Vein endothelial cell (primary cell): Measurements from ENCODE around the gene CLC. TPM values are rescaled to one million over a fixed set of nuclear protein-coding genes. Genes with fewer than 3 reads are reported as not detected.

ENCODE experiments used
- small RNA-seq: library from RNA; depleted of rRNA; stranded (forward); fragments of <200 nt; gene quantifications from one replicate; pipeline ENCODE3, GENCODE V24; 2012
- total RNA-seq: library from RNA; depleted of rRNA; stranded (reverse); fragments of >200 nt; gene quantifications from 2 replicates; pipeline ENCODE4 v1.2.3, GENCODE V29; 2012

CLC gene
- total RNA-seq, result not detected in 2 replicates

DNA sequence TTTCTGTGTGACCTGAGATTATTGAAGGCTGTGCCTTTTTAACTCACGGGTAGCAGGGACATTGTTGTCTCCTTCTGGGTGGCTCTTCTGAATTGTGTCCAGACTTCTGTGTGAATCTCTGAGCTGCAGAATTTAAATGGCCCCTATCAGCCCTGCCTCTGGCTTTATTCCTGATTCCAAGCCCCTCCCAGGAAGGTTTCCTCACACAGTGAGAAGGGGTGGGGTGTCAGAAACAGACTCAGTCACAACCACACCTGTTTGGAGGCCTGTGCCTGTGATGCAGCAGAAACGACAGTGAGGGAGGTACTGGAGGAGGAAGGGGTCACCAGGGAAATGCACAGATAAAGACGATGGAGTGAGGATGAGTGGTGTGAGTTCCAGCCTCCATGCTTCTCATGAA is at the start of gene CLC:
CLC (minus strand) TSS at position 139 of the 400 bp plus-strand sequence; CDS start at position 62, 77 bp downstream.

DNA sequence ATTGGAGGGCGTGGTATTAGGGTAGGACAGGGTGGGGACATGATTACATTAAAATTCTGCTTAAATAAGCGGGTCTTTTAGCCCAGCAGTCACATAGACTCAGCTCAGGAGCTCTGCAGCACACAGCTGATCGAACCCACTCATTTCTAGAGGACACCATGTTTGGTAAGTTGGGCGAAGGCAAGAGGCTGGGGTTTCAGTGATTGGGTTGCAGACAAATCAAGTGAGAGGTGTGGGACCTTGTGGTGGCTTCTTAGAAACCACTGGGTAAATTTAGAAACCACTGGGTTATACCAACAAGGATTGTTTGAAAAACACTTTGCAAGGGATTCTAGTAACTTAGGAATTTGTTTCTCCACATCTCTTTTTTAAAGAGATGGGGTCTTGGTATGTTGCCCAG is 40.9 kb upstream of the CLC start, which contains the start of gene LEUTX:
LEUTX (plus strand) TSS at position 92 of the 400 bp plus-strand sequence; CDS start at position 159, 67 bp downstream.

DNA sequence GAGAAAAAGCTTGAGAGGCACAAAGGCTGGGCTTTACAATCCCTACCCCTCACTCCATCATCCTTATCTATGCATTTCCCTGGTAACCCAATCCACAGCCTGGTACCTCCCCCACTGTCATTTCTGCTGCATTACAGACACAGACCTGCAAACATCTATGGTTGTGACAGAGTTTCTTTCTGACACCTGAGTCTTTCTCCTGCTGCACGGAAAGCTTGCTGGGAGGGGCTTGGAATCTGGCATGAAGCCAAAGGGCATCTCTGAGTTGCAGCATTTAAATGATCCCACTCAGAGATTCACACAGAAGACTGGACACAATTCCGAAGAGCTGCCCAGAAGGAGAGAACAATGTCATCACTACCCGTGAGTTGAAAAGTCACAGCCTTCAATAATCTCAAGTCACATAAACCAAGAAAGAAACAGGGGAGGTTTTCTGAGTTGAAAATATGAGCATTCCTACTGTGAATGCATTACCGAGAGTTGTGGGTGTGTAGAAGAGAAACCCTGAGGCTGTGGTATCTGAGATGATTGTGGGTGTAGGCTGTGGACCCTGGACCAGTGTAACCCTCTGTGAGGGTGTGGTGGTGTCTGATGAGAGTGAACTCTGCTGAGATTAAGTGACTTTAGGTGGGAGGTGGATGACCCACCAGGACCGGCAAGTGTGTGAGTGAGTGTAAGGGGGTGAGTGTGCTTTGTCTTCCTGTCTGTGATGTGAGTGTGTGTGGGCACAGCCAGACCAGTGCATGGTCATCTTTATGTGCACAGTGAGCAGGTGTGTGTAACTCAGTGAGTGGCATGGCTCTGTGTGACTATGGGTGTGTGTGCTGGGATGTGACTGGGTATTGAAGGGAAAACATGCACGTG is 33.4 kb downstream of the CLC start, which contains the start of gene LGALS14:
LGALS14 (plus strand) TSS at position 301 of the 864 bp plus-strand sequence; CDS start at position 349, 48 bp downstream.

Small RNA genes lying within 50 kb of the gene (small RNA-seq; reads per million reads assigned to genes)
- not detected for gene RPS29P27

Other genes starting within 250 kb of the CLC start
- 0.29 and 0.65 TPM in 2 replicates for gene DLL3, start 239.1 kb downstream of the CLC start, total RNA-seq
- gene SELENOV, start 222.9 kb downstream of the CLC start, total RNA-seq, result not detected in 2 replicates
- 2.0 and 4.6 TPM in 2 replicates for gene EID2B, start 205.2 kb downstream of the CLC start, total RNA-seq
- gene EID2, start 197.9 kb downstream of the CLC start, total RNA-seq, result 9.6 and 11.8 TPM in 2 replicates
- not detected in 2 replicates for gene LGALS13, start 135.5 kb downstream of the CLC start, total RNA-seq
- gene LGALS16, start 82.1 kb downstream of the CLC start, total RNA-seq, result not detected in 2 replicates
- gene LGALS14, start 33.5 kb downstream of the CLC start, total RNA-seq, result not detected in 2 replicates
- gene LEUTX, start 40.8 kb upstream of the CLC start, total RNA-seq, result not detected in 2 replicates
- 22.6 and 28.1 TPM in 2 replicates for gene DYRK1B, start 96.1 kb upstream of the CLC start, total RNA-seq
- gene FBL, start 108.3 kb upstream of the CLC start, total RNA-seq, result 158 and 163 TPM in 2 replicates
- under 0.01 TPM in 1 of 2 replicates, not detected in the other for gene FCGBP, start 196.6 kb upstream of the CLC start, total RNA-seq
- 122 and 146 TPM in 2 replicates for gene PSMC4, start 233.1 kb upstream of the CLC start, total RNA-seq